HepG2 (cell line): ENCODE results near the gene MCRS1. TPM values are rescaled to one million over a fixed set of nuclear protein-coding genes. Genes with fewer than 3 reads are reported as not detected.

Experiments
- ATAC-seq: fragments of 200-7000 bp; cut with Tn5 transposase; 3 replicates; pipeline ENCODE4 v1.9.1; 2020; ENCODE audit warnings: mild to moderate bottlenecking, moderate library complexity
- BruUV-seq: library from RNA; stranded (reverse); fragments of 400-500 nt; replicated peaks from 2 replicates; lab custom pipeline; 2021; lab: Mats Ljungman, UMichigan
- CTCF ChIA-PET: fragments of 300-600 bp; formaldehyde crosslinking; extraction: SDS; loops from one replicate; lab custom pipeline; 2021; ENCODE audit warnings: low total read pairs, inconsistent platforms, low intra/inter-chr PET ratio; lab: Yijun Ruan, JAX
- POLR2A ChIA-PET: fragments of 350-600 bp; sonication (Branson Sonifier 250); formaldehyde crosslinking; loops from one replicate; lab custom pipeline; 2020; ENCODE audit warnings: antibody characterized with exemption, inconsistent platforms; lab: Yijun Ruan, JAX
- DNase-seq: peaks from one replicate; pipeline ENCODE4 v3.0.0-alpha.2; 2015; ENCODE audit warnings: low spot score
- FAIRE-seq: peaks from 3 replicates; lab custom pipeline; 2011; peaks lifted over from hg19 to GRCh38; lab: Jason Lieb, UNC
- H2AFZ ChIP-seq: one replicate; pipeline ENCODE4 v1.6.1; 2011; ENCODE audit warnings: low read length, inconsistent platforms
- H3K27ac ChIP-seq: fragments of 300-600 bp; 3 replicates; pipeline ENCODE4 v1.8.0; 2011; ENCODE audit warnings: mixed run types, mild to moderate bottlenecking, mixed read lengths, low read length, inconsistent platforms; ENCODE audit not compliant: insufficient read depth; ENCODE audit errors: extremely low read length
- H3K27me3 ChIP-seq, 2 experiments: fragments of 200-600 bp in 1 of 2; 2 replicates in 1 of 2; 3 replicates in 1 of 2; pipeline versions ENCODE4 v1.6.0 to v1.8.0; 2011; ENCODE audit warnings: low read length in 2 of 2, mild to moderate bottlenecking in 2 of 2, moderate library complexity in 2 of 2, inconsistent platforms in 1 of 2; ENCODE audit not compliant: insufficient read depth in 2 of 2, control insufficient read depth in 1 of 2
- H3K36me3 ChIP-seq, 2 experiments: fragments of 200-600 bp in 1 of 2; replicated peaks in 1 of 2; 2 replicates in 1 of 2; 3 replicates in 1 of 2; pipeline versions ENCODE4 v1.5.1 to v1.8.0; 2011; ENCODE audit warnings: low read length in 2 of 2, inconsistent platforms in 1 of 2; ENCODE audit not compliant: insufficient read depth in 2 of 2, control insufficient read depth in 1 of 2
- H3K4me1 ChIP-seq: 2 replicates; pipeline ENCODE4 v1.5.1; 2012; ENCODE audit warnings: low read length, inconsistent platforms; ENCODE audit not compliant: insufficient read depth
- H3K4me2 ChIP-seq: 2 replicates; pipeline ENCODE4 v1.6.0; 2011; ENCODE audit warnings: low read depth, low read length, inconsistent platforms
- H3K4me3 ChIP-seq, 3 experiments: fragments of 200-600 bp in 1 of 3; sonication (generic), shearing (Covaris generic) in 1 of 3; replicated peaks in 1 of 3; 2 replicates each; pipeline ENCODE4 v1.5.1; 2011 to 2016; ENCODE audit warnings: low read length in 3 of 3, inconsistent platforms in 2 of 3, low read depth in 2 of 3, mild to moderate bottlenecking in 2 of 3, control low read depth in 1 of 3, mixed read lengths in 1 of 3; ENCODE audit not compliant: insufficient read depth in 1 of 3
- H3K79me2 ChIP-seq: one replicate; pipeline ENCODE4 v1.6.1; 2011; ENCODE audit warnings: low read length, inconsistent platforms; ENCODE audit not compliant: insufficient read depth
- H3K9ac ChIP-seq: 2 replicates; pipeline ENCODE4 v1.6.0; 2011; ENCODE audit warnings: mild to moderate bottlenecking, low read depth, low read length, inconsistent platforms; ENCODE audit not compliant: insufficient read depth
- H3K9me3 ChIP-seq: 2 replicates; pipeline ENCODE4 v1.5.1; 2012; ENCODE audit warnings: mild to moderate bottlenecking, low read length
- H4K20me1 ChIP-seq: 2 replicates; pipeline ENCODE4 v1.6.0; 2011; ENCODE audit warnings: inconsistent platforms, mild to moderate bottlenecking, low read length, moderate library complexity; ENCODE audit not compliant: insufficient read depth
- ASH2L ChIP-seq: fragments of 300-600, 200-600 bp; sonication (generic); IDR thresholded peaks from 2 replicates; pipeline ENCODE4 v1.7.0; 2017; ENCODE audit warnings: low read depth, mild to moderate bottlenecking, moderate library complexity, mixed read lengths, low read length; ENCODE audit not compliant: insufficient read length
- ATF4 ChIP-seq, 2 experiments: fragments of 450-650 bp in 1 of 2; sonication (generic) in 1 of 2; formaldehyde crosslinking; IDR thresholded peaks; 2 replicates each; pipeline versions ENCODE4 v1.5.0 to v1.8.0; 2020 to 2022; ENCODE audit warnings: mild to moderate bottlenecking in 1 of 2, missing genetic modification reagents in 1 of 2
- ATF7-NPFF ChIP-seq: sonication (generic); formaldehyde crosslinking; IDR thresholded peaks from 2 replicates; pipeline ENCODE4 v1.8.1; 2023; ENCODE audit warnings: mild to moderate bottlenecking, low read depth, missing genetic modification reagents, moderate library complexity
- GFI1 ChIP-seq: sonication (generic); formaldehyde crosslinking; IDR thresholded peaks from 2 replicates; pipeline ENCODE4 v1.5.0; 2020; ENCODE audit warnings: missing genetic modification reagents, mild to moderate bottlenecking, borderline replicate concordance
- NCOA1 ChIP-seq: sonication (generic); formaldehyde crosslinking; IDR thresholded peaks from 2 replicates; pipeline ENCODE4 v1.9.0; 2021; ENCODE audit warnings: missing genetic modification reagents
- ZNF224 ChIP-seq: sonication (generic); formaldehyde crosslinking; IDR thresholded peaks from 2 replicates; pipeline ENCODE4 v1.5.0; 2020; ENCODE audit warnings: mild to moderate bottlenecking, missing genetic modification reagents
- ZNF335 ChIP-seq: sonication (generic); formaldehyde crosslinking; IDR thresholded peaks from 2 replicates; pipeline ENCODE4 v1.4.0; 2020; ENCODE audit warnings: missing genetic modification reagents
- ZNF431 ChIP-seq: sonication (generic); formaldehyde crosslinking; IDR thresholded peaks from 2 replicates; pipeline ENCODE4 v1.9.0; 2022; ENCODE audit warnings: missing genetic modification reagents, low read depth, mild to moderate bottlenecking, borderline replicate concordance
- ZNF501 ChIP-seq: sonication (generic); formaldehyde crosslinking; IDR thresholded peaks from 2 replicates; pipeline ENCODE4 v1.5.1; 2020; ENCODE audit warnings: mild to moderate bottlenecking, moderate library complexity, missing genetic modification reagents
- WGBS: methylation state at CpG from one replicate; pipeline ENCODE4 v1.1.6; 2017; ENCODE audit warnings: low lambda C conversion rate; 5-methylcytosine and 5-hydroxymethylcytosine counted together
- in situ Hi-C: cut with HindIII; loops from 2 replicates; pipeline ENCODE4 v1.10.0; 2017; ENCODE audit warnings: low pct_unique_long_range_greater_than_20kb; ENCODE audit not compliant: extremely low pct_ligation_motif_present
- intact Hi-C: fragments of 100-400 bp; cut with micrococcal nuclease; formaldehyde crosslinking; loops from one replicate; pipeline ENCODE4 v1.10.0; 2022; ENCODE audit not compliant: unreplicated experiment
- polyA plus RNA-seq, 8 experiments: library from polyadenylated mRNA; depleted of rRNA in 3 of 8; stranded (reverse) in 7 of 8; unstranded in 1 of 8; fragments of >200 nt; fragmentation: Illumina TruSeq in 4 of 8; extraction: Trizol in 4 of 8; gene quantifications; 2 replicates each; pipeline versions ENCODE4 v1.2.1 to v1.2.3, GENCODE V29; 2011 to 2016; ENCODE audit warnings: low read depth in 4 of 8, missing spikeins in 1 of 8, mixed read lengths in 1 of 8; ENCODE audit not compliant: insufficient read depth in 1 of 8
- total RNA-seq, 5 experiments: library from RNA; depleted of rRNA; stranded (reverse); fragments of >200 nt; fragmentation: Illumina TruSeq; extraction: Trizol; gene quantifications; 2 replicates each; pipeline ENCODE4 v1.2.3, GENCODE V29; 2016; ENCODE audit warnings: low read depth in 1 of 5
- TF ChIP-seq, protein P1 (sequence below): sonication (generic); formaldehyde crosslinking; IDR thresholded peaks from 2 replicates; pipeline ENCODE4 v1.4.0; 2020; ENCODE audit warnings: missing genetic modification reagents, mild to moderate bottlenecking, borderline replicate concordance
- TF ChIP-seq, protein P2 (sequence below): sonication (generic); formaldehyde crosslinking; IDR thresholded peaks from 2 replicates; pipeline ENCODE4 v1.4.0; 2020; ENCODE audit warnings: missing genetic modification reagents

The MCRS1 gene
- total and polyA plus RNA-seq, 2 of the 13 experiments (the other 11 are each of a cell fraction or from before 2014, with no cell fraction given) = 51.0 to 66.3 TPM

DNA sequence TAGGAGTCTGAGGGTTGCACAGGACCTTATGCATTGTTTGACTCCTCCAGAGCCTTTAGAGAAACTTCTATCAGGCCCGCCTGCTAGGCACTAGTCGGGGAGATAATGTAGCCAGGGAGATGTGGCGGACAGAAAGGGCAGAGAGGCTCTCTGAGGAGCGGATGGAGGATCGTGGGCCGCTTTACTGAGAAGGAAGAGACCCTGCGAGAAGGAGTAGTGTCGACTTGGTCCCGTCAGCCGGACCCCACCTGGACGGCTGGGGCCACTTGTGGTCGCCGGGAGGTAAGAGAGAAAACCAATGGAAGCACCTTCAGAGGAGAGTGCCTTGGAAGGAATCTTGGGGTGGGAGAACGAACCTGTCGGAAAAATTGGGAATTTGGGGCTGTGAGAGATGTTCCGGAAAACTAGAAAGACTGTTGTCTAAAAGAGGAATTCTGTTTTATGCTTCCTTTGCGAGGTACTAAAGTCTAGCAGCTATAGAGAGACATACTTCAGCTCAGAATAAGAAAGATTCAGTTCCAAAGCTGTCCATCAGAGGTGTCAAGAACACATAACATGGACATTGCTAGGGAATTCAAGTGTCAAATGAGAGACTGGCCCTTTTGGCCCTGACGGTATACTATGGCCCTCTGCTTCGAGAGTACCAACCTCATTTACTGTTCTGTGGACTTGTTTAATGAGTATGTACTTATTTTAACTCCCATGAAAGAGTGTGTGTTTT is 660 bp upstream of the MCRS1 start (continued):
- TF ChIP-seq, protein P1, sequence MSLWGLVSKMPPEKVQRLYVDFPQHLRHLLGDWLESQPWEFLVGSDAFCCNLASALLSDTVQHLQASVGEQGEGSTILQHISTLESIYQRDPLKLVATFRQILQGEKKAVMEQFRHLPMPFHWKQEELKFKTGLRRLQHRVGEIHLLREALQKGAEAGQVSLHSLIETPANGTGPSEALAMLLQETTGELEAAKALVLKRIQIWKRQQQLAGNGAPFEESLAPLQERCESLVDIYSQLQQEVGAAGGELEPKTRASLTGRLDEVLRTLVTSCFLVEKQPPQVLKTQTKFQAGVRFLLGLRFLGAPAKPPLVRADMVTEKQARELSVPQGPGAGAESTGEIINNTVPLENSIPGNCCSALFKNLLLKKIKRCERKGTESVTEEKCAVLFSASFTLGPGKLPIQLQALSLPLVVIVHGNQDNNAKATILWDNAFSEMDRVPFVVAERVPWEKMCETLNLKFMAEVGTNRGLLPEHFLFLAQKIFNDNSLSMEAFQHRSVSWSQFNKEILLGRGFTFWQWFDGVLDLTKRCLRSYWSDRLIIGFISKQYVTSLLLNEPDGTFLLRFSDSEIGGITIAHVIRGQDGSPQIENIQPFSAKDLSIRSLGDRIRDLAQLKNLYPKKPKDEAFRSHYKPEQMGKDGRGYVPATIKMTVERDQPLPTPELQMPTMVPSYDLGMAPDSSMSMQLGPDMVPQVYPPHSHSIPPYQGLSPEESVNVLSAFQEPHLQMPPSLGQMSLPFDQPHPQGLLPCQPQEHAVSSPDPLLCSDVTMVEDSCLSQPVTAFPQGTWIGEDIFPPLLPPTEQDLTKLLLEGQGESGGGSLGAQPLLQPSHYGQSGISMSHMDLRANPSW (CRISPR knock-in tag) = no peak
- TF ChIP-seq ZNF335 (CRISPR knock-in tag) (no peak), ZNF501 (CRISPR knock-in tag) (0 out of 2 replicates have a peak, but pooled peaks have one; percentile 35), ATF4 (CRISPR knock-in tag; IDR thresholded peaks at IDR 0.05) (0 out of 4 replicates have a peak, but pooled peaks of 1 of the 2 experiments have one; percentile 2), ZNF224 (CRISPR knock-in tag) (0 out of 2 replicates have a peak, but pooled peaks have one; percentile 18), ASH2L (peak; percentile 13)

- ATAC-seq (peak; percentile 26), FAIRE-seq (no peak), DNase-seq (no peak)
- no peaks in the 10 kb centered on the region for H4K20me1 ChIP-seq
- peaks cover 34% of the 10 kb centered on the region for H3K4me1 ChIP-seq
- intact Hi-C loops (loop anchor here (5.0 kb wide), 2 partner anchors 55 to 570 kb away; partner anchors contain the start of genes DDN and PRPF40B), in situ Hi-C loops (no loop called here)
- H3K36me3 ChIP-seq = peaks cover 12 to 38% of the 10 kb centered on the region in 2 experiments
- 0 out of 2 replicates have a peak, but pooled peaks have one; percentile 21 for TF ChIP-seq GFI1
- TF ChIP-seq, protein P2, sequence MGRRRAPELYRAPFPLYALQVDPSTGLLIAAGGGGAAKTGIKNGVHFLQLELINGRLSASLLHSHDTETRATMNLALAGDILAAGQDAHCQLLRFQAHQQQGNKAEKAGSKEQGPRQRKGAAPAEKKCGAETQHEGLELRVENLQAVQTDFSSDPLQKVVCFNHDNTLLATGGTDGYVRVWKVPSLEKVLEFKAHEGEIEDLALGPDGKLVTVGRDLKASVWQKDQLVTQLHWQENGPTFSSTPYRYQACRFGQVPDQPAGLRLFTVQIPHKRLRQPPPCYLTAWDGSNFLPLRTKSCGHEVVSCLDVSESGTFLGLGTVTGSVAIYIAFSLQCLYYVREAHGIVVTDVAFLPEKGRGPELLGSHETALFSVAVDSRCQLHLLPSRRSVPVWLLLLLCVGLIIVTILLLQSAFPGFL = no peak
- 0 out of 2 replicates have a peak, but pooled peaks have one; percentile 31 for TF ChIP-seq NCOA1 (CRISPR knock-in tag)
- TF ChIP-seq ZNF431 = no peak
- TF ChIP-seq ATF7-NPFF (CRISPR knock-in tag) = 0 out of 2 replicates have a peak, but pooled peaks have one; percentile 16
- 0% methylated on average over 6 of the region's 11 CpGs for WGBS
- H3K4me2 ChIP-seq = peak overlapping the region; percentile 80
- BruUV-seq = no TSS peak
- CTCF ChIA-PET = no interaction called here
- H3K9ac ChIP-seq = peak overlapping the region; percentile 87
- H3K27ac ChIP-seq = peak overlapping the region; percentile 81
- no peaks in the 10 kb centered on the region for H3K9me3 ChIP-seq
- H3K4me3 ChIP-seq = peak overlapping the region; percentile 80 to 98 (median 85)
- H3K79me2 ChIP-seq = peaks cover 27% of the 10 kb centered on the region
- POLR2A ChIA-PET = interaction anchor here (0.9 to 2.6 kb wide), 5 partner anchors 13 to 244 kb away, joined by 3 to 11 read pairs (median 4); partner anchors contain the start of gene TROAP
- H3K27me3 ChIP-seq = no peaks in the 10 kb centered on the region; a peak in 1 of 5 replicates
- no peak overlapping the region for H2AFZ ChIP-seq
Observed at GRCh38 chr12:49567302-49567610, 686 bp downstream of the MCRS1 start.
